WERI-Rb-1 (cell line): ENCODE results near the gene IGSF10.

Experiments
- DNase-seq: peaks from one replicate; pipeline ENCODE4 v3.0.0-alpha.2; 2020
- H3K27ac ChIP-seq: fragments of 250-450 bp; sonication (Bioruptor Pico); 2 replicates; pipeline ENCODE4 v1.5.1; 2020; ENCODE audit warnings: mild to moderate bottlenecking, moderate library complexity
- H3K27me3 ChIP-seq: fragments of 250-450 bp; sonication (Bioruptor Pico); 2 replicates; pipeline ENCODE4 v1.5.1; 2021; ENCODE audit warnings: mild to moderate bottlenecking, low read depth, moderate library complexity; ENCODE audit not compliant: insufficient read depth, severe bottlenecking
- H3K36me3 ChIP-seq: fragments of 250-450 bp; sonication (Bioruptor Pico); 2 replicates; pipeline ENCODE4 v1.5.1; 2020; ENCODE audit warnings: mild to moderate bottlenecking, moderate library complexity
- H3K4me3 ChIP-seq: 2 replicates; pipeline ENCODE4 v1.5.1; 2011; ENCODE audit warnings: low read depth, mild to moderate bottlenecking, control low read depth, low read length
- H3K9me3 ChIP-seq: fragments of 250-450 bp; sonication (Bioruptor Pico); 2 replicates; pipeline ENCODE4 v1.5.1; 2021; ENCODE audit warnings: mild to moderate bottlenecking, moderate library complexity; ENCODE audit not compliant: severe bottlenecking
- TF ChIP-seq, protein P1 (sequence below): IDR thresholded peaks from 2 replicates; pipeline ENCODE4 v1.5.1; 2011; ENCODE audit warnings: low read depth, mild to moderate bottlenecking, control low read depth, inconsistent platforms, low read length

The IGSF10 gene

DNA sequence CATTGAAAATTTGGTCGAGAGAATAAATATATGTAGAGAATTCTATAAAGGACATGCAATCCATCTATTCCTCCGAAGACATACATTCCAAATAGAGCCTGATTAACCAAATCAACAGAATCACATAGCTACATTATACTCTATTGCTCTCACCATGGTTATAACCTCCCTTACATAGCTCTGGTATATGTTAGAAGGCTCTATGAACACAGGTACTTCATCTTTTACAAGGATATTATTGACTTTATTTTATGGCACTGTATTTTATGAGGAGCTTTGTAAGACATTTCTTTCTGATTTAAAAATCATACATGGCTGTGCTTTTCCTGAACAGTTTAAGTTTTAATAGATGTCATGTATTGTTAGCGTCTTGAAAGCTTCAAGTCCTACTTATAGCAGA lies 4.8 kb downstream of the IGSF10 start:
- no peak for DNase-seq
- H3K36me3 ChIP-seq: no peaks in the 10 kb centered on the region

DNA sequence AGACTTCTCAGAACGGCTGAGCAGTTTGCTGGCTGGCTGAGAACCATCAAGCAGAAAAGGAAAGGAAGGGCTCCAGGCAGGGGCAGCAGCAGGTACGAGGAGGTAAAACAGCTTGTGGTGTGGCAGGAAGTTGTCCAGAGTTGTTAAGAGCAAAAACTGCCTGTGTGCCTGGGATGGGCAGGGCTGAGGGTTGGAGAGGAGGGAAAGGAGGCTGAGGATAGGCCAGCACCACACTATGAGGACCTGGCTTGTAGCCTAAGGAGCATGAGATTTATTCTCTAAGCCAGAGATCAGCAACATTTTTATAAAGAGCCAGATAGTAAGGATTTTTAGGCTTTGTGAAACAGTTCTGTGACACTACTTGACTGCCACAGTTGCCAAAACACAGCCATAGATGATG lies 8.0 kb downstream of the IGSF10 start:
- Histone ChIP-seq H3K9me3 (no peaks in the 10 kb centered on the region), H3K36me3 (no peaks in the 10 kb centered on the region), H3K27ac (no peak overlapping the region), H3K4me3 (no peak overlapping the region), H3K27me3 (peaks cover 45% of the 10 kb centered on the region)
- DNase-seq: no peak
- TF ChIP-seq, protein P1, sequence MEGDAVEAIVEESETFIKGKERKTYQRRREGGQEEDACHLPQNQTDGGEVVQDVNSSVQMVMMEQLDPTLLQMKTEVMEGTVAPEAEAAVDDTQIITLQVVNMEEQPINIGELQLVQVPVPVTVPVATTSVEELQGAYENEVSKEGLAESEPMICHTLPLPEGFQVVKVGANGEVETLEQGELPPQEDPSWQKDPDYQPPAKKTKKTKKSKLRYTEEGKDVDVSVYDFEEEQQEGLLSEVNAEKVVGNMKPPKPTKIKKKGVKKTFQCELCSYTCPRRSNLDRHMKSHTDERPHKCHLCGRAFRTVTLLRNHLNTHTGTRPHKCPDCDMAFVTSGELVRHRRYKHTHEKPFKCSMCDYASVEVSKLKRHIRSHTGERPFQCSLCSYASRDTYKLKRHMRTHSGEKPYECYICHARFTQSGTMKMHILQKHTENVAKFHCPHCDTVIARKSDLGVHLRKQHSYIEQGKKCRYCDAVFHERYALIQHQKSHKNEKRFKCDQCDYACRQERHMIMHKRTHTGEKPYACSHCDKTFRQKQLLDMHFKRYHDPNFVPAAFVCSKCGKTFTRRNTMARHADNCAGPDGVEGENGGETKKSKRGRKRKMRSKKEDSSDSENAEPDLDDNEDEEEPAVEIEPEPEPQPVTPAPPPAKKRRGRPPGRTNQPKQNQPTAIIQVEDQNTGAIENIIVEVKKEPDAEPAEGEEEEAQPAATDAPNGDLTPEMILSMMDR: no peak

More for the DNA sequence above, 4.8 kb downstream of the IGSF10 start:
- H3K27ac ChIP-seq: no peak overlapping the region
- H3K27me3 ChIP-seq: peaks cover 58% of the 10 kb centered on the region
- TF ChIP-seq, protein P1: no peak
- H3K4me3 ChIP-seq: no peak overlapping the region
- H3K9me3 ChIP-seq: no peaks in the 10 kb centered on the region

DNA sequence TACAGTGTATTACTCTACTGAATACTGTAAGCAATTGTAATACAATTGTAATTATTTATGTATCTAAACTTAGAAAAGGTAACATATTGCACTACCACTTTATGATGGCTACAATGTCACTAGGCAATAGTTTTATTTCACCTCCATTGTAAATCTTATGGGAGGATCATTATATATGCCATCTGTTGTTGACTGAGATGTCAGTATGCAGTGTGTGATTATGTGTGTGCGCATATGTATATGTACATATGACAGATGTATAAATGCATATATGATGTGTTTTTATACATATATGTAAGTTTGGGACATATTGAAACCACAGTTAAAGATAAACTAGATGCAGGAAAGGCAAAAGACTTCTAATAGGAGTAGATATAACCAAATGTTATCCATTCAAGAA lies 8.5 kb downstream of the IGSF10 start:
- DNase-seq: no peak
- Histone ChIP-seq H3K27me3 (peaks cover 46% of the 10 kb centered on the region), H3K36me3 (no peaks in the 10 kb centered on the region), H3K9me3 (no peaks in the 10 kb centered on the region), H3K4me3 (no peak overlapping the region), H3K27ac (no peak overlapping the region)
- TF ChIP-seq, protein P1: no peak

DNA sequence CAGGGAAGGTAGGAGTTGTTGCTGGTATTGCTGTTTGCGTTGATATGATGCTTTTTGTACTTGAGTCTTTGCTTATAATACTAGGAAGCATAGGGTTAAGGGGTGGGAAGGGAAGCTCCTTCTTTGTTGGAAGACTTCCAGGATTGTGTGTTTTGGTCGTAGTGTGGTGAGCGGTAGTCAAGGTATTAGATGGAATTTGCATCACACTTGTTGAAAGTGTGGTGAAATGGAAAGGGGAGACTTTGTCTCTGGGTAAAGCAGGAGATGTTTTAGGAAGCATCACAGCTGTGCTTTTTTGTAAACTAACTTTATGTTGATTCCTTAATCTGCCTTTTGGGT lies 14.9 kb downstream of the IGSF10 start:
- no peaks in the 10 kb centered on the region for H3K9me3 ChIP-seq
- peaks cover 30% of the 10 kb centered on the region for H3K27me3 ChIP-seq
- TF ChIP-seq, protein P1: no peak
- no peak overlapping the region for H3K27ac ChIP-seq
- H3K36me3 ChIP-seq: no peaks in the 10 kb centered on the region
- no peak for DNase-seq
- no peak overlapping the region for H3K4me3 ChIP-seq

DNA sequence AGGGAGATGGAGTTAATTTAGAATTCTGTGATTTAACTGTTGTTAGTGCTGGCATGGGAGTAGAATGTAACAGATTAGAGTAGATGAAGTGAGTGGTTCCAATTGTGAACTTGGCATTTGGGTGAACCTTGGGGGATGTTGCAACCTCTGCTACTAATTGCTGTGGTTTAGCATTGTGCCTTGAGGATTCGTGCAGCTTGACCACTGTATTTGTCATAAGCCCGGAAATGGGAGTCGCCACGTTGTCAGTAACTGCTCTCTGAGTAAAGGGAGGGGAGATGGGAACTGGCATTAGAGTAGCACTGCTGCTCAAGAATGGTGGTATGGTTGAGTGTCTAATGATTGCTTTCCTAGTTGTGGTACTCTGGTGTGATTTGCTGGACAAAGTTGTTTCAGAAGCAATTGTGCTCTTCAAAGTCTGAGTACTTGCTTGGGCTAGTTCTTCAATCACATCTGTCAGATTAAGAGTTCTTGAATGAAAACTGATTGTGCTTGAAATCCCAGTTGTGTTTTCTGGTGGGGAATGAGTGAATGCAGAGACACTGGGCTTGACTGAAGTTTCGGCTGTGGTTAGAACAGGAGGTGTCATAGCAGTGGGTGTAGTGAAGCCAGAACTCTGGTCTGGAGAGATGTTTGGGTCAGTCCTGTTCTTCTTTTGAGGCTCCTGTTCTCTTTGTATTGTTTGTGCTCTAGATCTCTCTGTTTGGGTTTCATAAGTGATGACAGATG lies 15.4 kb downstream of the IGSF10 start:
- no peak for DNase-seq
- H3K27ac ChIP-seq: no peak overlapping the region

More for the DNA sequence above, 15.4 kb downstream of the IGSF10 start:
- no peaks in the 10 kb centered on the region for H3K9me3 ChIP-seq
- H3K4me3 ChIP-seq: no peak overlapping the region
- peaks cover 30% of the 10 kb centered on the region for H3K27me3 ChIP-seq
- no peaks in the 10 kb centered on the region for H3K36me3 ChIP-seq
- TF ChIP-seq, protein P1: no peak
